Hematopoietic multipotent progenitor cell (in vitro differentiated cells): ENCODE measurements around the gene OSBPL6. TPM values are rescaled to one million over a fixed set of nuclear protein-coding genes. Genes with fewer than 3 reads are reported as not detected.

Source experiments
- DNase-seq, 3 donors: peaks; one replicate each; pipeline ENCODE4 v3.0.0-alpha.2; 2011 to 2015; ENCODE audit warnings: low read depth in 2 of 3, low spot score in 2 of 3
- total RNA-seq: library from RNA; depleted of rRNA; stranded (reverse); fragments of >200 nt; gene quantifications from one replicate; pipeline ENCODE4 v1.2.3, GENCODE V29; 2012

OSBPL6 gene
- total RNA-seq, 1 donor = 0.27 TPM

GRCh38 chr2:178237488-178238153 lies 43.3 kb downstream of the OSBPL6 start:
- DNase-seq = no peak

GRCh38 chr2:178238154-178238521 lies 43.8 kb downstream of the OSBPL6 start:
- DNase-seq = no peak

DNA sequence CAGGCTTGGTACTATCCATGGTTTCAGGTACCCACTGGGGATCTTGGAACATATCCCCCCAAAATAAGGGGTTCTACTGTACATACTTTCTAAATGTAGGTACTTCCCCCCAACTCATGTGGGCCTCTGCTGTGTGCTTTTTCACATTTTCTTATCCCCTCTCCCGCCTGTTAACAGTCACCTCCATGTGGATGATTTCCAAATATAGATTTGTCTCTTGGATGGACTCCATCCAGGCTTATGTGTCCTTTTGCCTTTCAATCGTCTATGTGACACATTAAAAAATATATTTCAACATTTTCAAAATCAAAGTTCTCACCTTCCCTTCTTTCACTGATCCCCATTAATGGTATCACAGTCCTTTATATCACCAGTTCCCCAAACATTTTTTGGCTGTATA lies 44.4 kb downstream of the OSBPL6 start:
- no peak for DNase-seq

- DNase-seq = no peak
These were observed 47.7 kb downstream of the OSBPL6 start for GRCh38 chr2:178241844-178242551.

GRCh38 chr2:178242552-178242883 lies 48.2 kb downstream of the OSBPL6 start:
- DNase-seq = no peak

GRCh38 chr2:178243961-178244360 lies 49.6 kb downstream of the OSBPL6 start:
- DNase-seq = no peak

DNA sequence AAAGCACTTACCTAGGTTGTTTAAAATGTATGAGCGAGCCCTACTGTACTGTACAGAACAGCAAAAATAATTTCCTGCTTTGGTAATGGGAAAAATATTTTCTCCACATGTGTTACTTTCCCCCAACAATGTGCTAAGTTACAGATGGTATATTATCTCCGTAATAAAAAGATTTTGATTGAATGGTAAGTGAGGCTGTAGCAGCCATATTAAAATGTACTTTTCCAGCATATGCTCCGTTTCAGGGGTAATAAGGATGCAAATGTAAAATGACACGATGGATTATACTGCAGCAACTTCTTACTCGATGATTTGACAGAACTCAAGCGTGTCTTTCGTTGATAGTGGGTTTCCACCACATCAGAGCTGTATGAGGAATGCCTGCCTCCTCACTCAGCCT lies 50.5 kb downstream of the OSBPL6 start:
- no peak for DNase-seq

GRCh38 chr2:178246696-178247095 lies 52.4 kb downstream of the OSBPL6 start:
- no peak for DNase-seq

DNA sequence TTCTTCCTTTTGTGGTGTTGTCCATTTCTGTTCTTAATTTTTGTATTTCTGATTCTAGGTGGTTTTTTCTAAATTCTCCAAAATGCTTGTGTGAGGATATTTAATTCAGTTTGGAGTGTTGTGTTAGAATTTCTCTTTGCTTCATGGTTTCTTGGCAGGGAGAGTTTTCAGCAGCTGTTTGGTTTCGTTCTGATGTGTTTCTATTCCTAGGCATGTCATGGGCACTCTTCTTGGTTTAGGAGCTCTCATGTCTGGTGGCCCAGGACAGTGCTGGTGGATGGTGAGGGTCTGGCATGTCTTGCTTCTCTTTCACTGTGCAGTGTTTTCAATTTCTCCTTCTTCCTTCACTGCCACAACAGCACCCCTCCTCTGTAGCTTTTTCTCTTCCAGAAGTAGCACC lies 52.9 kb downstream of the OSBPL6 start:
- no peak for DNase-seq

DNA sequence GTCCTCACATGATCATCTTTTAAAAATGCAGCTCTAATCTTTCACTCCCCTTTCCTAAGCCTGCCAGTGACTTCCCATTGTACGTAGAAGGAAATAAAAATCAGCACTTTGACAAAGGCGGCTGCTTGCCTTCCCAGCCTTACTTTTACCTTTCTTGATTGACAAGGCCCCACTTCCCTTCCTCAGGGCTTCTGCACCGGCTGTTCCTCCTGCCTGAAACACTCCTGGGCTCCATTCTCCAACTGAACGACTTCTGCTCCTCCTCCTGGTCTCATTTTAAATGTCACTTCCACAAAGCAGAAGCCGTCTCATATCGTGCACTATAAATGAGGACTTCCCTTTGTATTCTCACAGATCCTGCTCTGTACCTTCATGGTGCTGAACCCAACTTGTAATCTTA lies 56.1 kb downstream of the OSBPL6 start:
- DNase-seq = peak in 2 of 3 donors; percentile 3 to 35

DNA sequence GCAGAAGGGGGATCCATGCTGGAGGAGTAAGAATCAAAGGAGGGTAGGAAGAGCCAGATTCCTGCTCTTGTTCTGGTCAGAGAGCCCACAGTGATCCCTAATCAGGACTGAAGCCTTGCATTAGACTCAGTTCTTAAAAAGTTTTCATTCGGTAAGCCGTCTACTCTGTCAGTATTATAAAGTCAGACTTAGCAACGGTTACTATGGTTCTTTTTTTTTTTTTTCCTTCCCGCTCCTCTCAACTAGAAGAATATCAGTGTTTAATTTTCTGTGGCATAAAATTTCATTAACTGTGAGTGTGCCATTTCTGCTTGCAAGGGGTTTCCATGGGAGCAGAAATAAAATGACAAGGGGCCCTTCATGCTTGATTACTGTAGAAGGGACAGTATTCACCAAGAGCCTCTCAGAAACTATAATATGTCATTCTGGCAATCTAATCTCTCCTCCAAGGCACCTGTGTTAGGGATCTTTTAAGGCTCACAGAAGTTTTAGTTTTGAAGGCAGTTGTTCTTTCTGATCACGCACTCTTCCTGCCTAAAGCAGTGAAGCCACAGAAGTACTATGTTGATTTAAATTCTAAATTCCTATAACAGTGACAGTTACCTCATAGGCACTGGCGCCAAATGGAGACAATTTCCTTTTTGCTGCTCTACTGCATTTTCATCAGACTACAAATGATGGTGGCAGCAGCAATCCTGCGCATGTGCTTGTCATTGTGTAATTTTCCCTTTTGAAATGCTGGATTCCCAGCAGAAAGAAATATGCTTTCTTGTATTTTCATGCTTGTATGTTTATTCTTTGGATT lies 57.0 kb downstream of the OSBPL6 start:
- no peak for DNase-seq

DNA sequence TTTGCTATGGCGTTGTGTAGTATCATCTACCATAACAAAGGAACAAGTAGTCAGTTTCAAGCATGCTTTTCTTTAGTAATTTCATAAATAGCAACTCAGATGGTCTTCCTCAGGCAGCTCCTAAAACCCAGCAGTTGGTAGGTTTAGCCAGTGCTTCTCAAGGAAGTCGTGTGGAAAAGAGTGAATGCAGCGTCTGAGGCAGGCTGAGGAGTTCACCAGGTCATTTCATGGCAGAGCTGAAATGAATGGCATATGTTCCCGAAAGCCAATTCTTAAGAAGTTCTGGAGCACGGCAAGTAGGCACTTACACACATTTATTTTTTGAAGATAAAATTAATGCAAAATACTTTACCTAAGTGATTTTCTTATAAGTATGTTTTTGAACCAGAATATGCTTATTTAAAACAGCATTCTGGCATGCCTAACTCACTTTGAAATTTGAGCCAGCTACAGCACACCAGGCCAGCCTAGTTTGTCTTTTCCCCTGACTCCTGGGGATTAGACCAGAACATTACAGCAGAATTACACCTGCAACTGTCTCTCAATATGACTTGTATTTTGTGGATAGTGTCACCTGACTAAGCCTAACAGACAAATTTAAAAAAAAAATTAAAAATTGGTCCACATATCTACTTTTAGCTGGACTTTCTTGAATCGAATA lies 62.2 kb downstream of the OSBPL6 start:
- no peak for DNase-seq

DNA sequence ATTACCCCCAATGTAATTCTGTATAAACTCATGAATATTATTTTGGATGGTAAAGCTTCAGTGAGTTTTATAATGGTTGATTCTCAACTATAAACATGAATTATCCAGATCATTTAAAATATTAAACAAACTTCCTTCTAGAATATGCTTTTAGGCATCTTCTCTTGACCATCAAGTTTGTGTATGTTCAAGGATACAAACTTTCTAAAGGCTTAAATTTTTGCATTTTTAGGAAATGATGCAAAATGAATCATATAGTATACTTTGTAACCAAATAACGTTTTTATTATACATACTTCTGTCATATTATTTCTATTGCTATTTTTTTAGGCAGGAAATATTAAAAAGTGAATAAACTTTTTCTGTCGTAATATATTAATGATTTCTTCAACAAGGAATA lies 62.8 kb downstream of the OSBPL6 start:
- DNase-seq = no peak

DNA sequence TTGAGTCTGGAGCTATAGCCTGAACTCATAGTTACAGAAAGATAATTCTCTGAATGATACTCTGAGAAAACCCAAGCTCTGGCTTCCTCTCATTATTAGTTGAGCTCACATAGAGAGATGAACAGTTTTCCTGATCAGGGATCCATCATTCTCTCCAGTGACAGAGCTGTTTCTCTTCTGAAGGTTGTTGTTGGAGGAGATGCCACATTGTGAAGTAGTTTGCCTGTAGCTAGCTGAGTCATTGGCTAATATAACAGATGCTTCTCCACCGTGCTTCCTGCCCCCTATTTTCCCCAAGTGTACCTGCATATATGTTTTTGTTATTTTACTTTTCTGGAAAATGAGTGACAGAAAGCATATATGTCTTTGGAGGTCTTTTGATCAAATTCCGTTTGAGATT lies 64.6 kb downstream of the OSBPL6 start:
- DNase-seq = no peak

GRCh38 chr2:178263159-178263860 lies 69.0 kb downstream of the OSBPL6 start:
- no peak for DNase-seq

GRCh38 chr2:178264211-178264610 lies 69.9 kb downstream of the OSBPL6 start:
- no peak for DNase-seq

DNA sequence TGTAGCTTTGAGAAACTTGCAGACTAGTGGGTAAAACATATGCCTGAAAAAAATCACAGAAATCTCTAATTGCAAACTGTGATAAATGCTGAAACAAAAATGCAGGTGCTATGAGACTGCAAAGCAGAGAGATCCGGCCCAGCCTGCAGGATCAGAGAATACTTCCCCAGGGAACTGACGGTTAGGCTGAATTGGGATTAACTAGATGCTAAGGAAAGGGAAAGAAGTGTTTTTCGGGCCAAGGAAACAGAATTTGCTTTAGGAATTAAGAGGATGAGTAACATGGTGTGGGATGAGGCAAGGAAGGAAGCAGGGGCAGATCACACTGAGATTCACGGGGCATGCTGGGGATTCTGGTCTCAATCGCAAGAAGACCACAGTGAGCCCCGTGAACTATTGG lies 71.5 kb downstream of the OSBPL6 start:
- DNase-seq = no peak

DNA sequence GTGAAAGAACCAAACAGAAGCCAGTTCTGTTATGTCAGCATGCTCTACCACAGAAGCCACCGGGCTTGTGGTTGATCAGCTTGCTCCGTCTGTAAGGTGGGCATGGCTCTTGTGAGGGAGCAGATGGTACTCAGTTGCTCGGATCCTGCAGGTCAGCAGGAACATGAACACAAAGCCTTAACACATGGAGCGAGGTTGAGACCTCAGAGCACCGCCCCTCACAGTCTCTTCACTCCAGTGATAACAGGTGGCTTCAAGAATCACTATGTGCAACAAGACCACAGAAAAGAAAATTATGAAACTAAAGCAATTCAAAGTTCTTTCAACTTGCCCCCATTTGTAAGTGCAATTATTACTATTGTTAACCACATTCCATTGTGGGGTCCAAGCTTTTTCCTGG lies 72.1 kb downstream of the OSBPL6 start:
- no peak for DNase-seq

DNA sequence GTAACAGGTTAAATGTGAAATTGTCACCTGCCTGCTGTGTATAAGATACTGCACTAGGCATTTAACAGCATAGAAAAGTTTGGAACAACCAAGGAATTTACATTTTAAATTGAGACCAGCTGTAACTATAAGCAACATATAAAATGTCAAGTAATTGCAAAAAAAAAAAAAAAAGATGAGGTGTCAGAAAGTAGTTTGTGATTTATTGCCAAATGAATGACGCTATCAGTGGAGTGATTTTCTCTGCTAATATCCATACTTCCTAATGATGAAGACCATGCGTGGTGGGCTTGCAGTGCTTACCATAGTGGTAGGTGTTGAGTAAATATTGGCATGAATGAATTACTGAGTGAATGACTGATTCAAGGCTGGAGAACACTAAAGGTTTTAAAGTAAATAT lies 73.3 kb downstream of the OSBPL6 start:
- no peak for DNase-seq

DNA sequence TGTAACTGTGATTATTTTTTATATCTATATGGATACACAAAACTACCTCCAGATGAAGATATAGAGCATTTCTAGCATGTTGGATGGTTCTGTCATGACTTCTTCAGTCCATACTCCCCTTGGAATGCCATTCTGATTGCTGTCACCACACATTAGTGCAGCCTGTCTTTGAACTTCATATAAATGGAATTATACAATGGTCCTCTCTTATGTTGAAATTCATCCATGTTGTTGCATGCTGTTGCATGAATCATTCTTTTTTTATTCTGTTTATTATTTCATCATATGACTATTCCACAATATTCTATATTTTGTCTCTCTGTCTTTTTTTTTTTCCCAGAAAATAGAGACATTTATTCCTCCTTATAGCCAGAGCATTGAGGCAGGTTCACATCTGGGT lies 74.1 kb downstream of the OSBPL6 start:
- no peak for DNase-seq
